Measurements from ENCODE around the gene ISL2.

The ISL2 gene

GRCh38 chr15:76342058-76342381, 5.4 kb downstream of the ISL2 start:
- no peak for DNase-seq (ENCODE audit: low spot score)

DNA sequence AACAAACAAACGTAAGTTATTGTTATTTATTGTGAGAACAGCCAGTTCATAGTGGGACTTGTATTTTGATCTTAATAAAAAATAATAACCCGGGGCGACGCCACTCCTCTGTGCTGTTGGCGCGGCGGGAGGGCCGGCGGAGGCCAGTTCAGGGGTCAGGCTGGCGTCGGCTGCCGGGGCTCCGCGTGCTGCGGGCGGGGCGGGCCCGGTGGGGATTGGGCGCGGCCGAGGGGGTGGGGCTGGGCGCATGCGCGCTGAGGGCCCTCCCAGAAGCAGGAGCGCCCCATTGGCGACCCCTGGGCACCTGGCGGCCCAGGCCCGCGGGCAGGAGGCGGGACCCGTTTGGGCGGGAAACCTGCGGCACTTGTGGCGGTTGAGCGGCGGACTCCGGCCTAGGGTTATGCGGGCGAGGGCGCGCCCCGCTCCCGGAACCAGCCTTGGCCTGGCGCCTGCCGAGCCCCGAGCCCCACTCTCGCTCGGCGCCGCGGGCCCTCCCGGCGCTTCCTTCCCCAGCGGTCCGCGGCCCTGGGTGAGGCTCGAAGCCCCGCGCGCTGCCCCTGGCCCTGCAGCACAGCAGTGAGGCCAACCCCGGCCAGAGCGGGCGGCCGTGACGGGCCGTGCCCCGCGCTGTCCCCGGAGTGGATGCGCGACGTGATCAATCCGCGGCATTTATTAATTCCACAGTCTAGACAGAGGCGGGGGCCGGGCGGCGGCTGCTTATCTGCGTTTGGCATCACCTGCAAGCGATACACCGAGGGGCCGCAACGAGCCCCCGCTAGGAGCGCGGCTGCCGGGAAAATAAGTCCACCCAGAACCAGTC, 6.0 kb downstream of the ISL2 start:
- DNase-seq (ENCODE audit: low spot score), result no peak

DNA sequence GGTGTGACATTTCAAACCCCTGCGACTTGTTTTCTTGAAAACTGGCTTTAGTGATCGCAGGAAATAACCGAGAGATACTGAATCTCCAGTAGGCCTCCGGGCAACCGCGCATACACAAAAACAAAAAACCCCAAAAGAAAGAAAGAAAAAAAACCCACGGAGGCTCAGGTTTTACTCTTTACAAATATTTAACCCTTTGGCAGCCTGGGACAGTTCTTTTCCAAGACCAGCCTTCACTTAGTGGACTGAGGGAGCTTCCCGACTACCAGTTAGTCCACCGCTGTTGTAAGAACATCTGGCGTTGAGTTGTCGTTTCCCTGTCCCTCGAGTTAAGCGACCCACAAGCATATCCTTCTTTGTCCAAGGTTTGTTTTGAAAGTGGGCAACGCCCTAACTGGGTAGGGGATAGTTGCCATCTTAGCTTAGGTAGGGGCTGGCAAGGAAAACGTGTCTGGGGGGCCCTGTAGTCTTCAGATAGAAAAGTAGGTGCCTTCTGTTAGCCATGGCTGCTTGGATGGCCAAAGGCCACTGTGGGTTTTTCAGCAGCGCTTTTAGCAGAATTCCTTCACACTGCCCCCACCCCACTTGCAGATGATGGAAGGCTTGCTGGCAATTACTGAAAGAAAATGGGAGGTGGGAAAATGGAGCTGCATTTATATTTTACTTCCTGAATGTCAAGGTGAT, 6.9 kb downstream of the ISL2 start:
- DNase-seq (ENCODE audit: low spot score), result no peak

DNA sequence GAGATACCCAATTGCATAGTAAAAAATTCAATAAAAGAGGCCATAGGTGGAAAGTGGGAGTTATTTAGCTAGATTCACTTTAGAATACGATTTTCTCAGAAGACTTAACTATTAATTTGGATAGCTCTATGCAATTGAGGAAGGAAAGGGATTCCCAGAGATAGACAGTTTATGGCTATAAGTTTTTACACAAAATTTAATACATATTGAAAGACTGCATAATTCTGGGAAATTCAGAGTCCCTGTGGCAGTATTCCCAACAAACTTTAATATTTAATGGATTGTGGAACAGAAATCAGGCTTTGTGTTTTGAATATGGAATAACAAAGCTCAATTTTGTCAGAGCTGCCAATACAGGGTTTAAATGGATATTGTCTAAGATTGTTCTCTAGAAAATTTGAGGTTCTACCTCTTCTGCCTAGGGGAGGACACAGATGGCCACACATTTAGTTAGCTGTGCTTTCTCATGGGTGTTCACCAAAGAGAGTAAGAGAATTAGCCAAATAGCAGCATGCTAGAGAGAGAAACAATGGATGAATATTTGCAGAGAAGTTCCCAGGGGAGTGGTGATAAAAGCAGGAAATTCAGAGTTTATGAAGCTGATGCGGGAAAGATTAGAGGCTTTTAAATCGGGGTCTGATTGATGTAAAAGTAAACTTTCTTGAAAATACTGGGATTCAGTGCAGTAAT, 8.5 kb downstream of the ISL2 start:
- DNase-seq (ENCODE audit: low spot score), result no peak

DNA sequence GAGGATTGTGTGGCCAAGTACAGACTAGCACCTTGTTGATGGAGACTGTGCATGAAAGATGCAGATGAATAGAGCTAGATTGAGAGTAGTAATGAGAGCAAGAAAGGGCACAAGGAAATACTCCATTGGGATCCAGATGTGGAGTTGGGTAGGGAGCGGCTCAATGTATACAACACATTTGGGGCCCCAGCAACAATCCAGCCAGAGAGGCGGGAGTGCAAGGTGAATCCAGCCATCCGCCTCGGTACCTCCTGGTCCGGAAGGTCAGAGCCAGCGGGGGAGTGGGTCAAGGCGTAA, 9.0 kb downstream of the ISL2 start:
- no peak for DNase-seq (ENCODE audit: low spot score)

GRCh38 chr15:76345880-76346668, 9.5 kb downstream of the ISL2 start:
- DNase-seq (ENCODE audit: low spot score), result no peak

GRCh38 chr15:76346669-76347481, 10.3 kb downstream of the ISL2 start:
- DNase-seq (ENCODE audit: low spot score), result no peak

DNA sequence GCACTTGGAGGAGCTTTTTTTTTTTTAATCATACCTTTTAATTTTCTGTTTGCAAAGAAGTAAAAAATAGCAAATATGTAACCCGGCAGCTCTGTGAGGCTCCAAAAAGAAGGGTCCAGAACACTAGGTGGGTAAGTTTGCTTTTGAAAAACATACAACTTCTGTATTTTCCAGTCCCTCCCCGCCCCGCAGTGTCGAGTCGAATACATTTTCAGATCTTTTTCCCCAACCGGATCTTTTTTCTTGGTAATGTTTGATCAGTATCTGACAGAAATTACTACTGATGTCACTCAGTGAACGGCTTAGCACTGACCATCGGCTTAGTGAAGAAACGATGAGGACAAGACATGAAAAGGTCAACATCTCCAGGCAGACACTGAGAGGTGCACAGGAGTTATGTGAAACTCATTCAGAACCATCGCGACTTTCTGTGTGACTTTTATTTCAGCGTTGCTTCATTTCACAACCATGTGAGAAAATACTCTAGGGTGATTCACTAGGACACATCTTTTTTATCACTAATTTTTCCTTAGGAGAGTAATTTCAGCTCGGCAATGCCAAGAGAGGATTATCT, 11.0 kb downstream of the ISL2 start:
- no peak for DNase-seq (ENCODE audit: low spot score)

DNA sequence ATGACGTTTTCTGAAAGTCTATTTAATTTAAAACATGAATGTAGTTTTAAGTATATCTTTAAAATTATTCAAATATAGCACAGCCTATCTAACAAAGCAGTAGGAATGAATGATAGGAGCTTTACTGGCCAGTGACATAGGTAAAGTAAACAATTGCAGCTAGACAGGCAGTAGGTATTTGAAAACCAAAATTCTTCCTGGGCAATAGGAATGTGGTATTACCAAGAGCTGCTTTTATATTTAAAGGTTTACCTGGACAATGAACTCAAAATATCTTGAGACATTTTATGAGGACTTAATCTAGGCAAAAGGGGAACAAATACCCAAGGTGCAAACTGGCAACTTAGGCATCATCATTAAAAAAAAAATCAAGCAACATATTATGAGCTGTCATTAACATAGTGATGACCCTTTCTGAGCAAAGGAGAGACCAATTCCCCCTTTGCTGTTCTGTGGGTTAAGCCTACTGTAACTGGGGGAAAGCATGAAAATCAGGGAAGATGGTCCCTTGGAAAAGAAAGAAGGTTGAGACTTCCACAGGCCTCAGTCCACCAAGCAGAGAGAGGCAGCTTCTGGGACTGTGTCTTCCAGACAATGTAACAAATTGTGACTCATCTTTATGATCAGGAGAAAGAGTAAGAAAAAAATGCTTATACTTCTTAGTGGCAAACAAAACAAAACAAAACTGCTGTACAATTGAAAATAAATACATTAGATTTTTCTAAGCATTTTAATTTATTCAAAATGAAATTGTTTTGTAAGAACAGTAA, 12.9 kb downstream of the ISL2 start:
- DNase-seq (ENCODE audit: low spot score), result no peak

DNA sequence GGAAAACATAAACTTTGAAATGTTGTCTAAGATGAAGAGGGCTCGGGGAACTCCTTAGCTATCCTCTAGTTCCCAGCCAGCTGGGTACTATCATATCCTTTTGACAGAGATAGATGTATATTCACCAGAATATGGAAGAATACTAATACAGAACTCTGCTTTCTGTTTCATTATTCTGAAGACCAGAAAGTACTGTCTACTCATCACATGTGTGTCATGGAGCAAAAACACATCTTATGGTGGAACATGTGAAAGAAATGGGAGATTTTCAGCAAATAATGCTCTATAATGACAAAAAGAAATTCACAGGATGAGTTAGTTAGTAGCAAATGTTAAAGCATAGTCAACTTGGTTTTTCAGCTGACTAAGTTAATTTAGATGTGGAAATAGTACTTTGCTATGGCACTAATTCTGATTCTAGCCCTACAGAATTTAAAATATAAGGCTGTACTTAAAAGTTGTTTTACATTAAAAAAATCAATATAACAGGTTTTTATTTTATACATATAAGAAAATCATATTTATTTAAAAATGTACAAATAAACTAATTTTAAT, 16.5 kb downstream of the ISL2 start:
- no peak for DNase-seq (ENCODE audit: low spot score)

GRCh38 chr15:76353903-76354302, 17.3 kb downstream of the ISL2 start:
- no peak for DNase-seq (ENCODE audit: low spot score)

DNA sequence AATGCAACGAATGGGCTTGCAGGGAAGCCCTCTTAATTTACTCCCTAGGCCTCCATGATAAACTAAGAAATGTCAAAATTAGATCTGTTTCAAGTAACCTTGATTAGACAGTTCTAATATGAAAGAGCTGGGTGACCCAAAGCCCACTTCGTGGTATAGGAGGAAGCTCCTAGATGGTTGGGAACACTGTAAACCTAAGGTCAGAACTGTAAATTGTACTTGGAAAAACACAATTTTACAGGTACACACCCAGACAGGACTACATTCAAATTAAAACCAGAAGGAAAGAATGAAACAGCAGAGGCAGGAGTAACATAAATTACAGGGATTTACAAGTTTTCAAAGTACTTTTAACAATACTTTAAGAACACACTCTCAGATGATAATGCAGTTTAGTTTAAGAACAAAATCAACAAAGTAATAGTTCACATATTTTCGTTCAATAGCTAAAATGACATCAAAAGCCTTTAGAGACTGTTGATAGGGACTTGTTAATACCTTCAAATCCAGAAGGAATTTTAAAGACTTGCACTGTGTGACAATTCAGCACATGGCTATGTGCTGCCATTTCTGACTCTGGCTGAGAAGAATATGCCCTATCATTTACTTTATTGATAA, 18.4 kb downstream of the ISL2 start:
- DNase-seq (ENCODE audit: low spot score), result no peak

GRCh38 chr15:76358453-76358852, 21.9 kb downstream of the ISL2 start:
- no peak for DNase-seq (ENCODE audit: low spot score)

GRCh38 chr15:76359152-76359551, 22.6 kb downstream of the ISL2 start:
- no peak for DNase-seq (ENCODE audit: low spot score)

GRCh38 chr15:76360416-76360815, 23.8 kb downstream of the ISL2 start:
- DNase-seq (ENCODE audit: low spot score), result no peak

DNA sequence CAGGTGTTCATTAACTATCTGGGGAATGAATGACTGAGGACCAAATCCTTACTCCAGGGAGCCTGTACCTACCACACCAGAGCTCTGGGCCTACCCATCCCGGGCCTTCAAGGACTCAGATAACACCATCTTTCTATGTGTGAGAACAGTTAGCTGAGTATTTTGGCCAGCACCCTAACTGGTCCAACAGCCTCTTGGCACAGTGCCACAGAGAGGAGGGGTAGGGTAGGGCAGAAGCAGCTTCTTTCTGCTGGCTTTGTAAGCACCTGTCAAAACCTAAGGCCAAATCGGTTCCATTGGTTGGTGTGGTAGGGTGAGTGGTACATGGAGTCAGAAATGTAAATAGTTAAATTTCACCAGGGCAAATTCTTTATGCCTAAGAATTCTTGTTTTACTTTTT, 26.7 kb downstream of the ISL2 start:
- DNase-seq (ENCODE audit: low spot score), result no peak

DNA sequence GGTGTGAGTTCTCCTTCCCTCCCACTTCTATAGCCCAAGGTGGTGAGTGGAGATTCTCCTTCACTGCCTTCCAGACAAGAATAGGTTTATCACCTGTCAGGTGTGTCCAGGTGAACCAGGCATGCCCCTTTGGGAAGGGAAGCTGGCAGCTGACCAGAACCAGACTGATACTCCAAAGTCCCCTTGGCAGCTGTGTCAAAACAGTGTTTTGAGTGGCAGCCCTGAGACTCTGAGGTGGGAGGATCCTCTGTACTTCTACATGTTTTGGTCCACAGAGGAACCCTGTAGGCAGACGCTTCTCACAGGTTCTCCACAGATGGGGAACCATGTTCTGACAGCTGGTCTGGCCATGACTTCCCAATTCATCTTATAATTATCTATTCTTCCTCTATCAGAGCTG, 30.1 kb downstream of the ISL2 start:
- no peak for DNase-seq (ENCODE audit: low spot score)

DNA sequence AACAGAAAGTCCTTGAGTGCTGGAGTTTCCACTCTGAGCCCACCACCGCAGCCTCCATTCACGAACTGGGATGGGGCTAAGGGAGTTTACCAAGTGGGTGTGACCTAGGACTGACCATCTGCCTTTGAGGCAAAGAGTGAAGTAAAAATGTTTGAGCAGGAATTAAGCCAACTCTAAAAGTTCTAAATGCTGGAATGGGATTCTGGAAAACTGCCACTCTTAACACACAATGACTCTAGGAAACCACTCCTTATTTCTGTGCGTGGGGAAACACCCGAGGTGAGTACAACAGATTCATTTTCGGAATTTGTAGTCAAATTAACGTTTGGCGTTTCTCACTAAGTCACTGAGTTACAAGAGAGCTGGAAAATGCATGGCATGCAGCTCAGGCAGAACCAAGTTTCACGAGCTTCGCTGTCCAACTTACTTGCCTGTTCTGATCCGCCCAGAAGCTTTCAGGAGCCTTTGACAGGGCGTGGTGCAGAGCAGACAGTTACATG, 31.6 kb downstream of the ISL2 start:
- DNase-seq (ENCODE audit: low spot score), result no peak

- no peak for DNase-seq (ENCODE audit: low spot score)
Observed at GRCh38 chr15:76376029-76376428, 39.5 kb downstream of the ISL2 start.

- DNase-seq (ENCODE audit: low spot score), result no peak
Observed at GRCh38 chr15:76376816-76377215, 40.2 kb downstream of the ISL2 start.
